Activated T-cell treated with anti-CD3 and anti-CD28 coated beads, Interleukin-2, amount 50 U/mL, for 48 hours (primary cell): ENCODE data around the gene GLIS1.

Experiments used
- DNase-seq, 2 experiments: peaks; one replicate each; pipeline ENCODE4 v3.0.0-alpha.2; 2020

The GLIS1 gene

GRCh38 chr1:53575141-53575954 lies 163.6 kb downstream of the GLIS1 start:
- DNase-seq, result peak in 1 of 2 experiments; percentile 15

DNA sequence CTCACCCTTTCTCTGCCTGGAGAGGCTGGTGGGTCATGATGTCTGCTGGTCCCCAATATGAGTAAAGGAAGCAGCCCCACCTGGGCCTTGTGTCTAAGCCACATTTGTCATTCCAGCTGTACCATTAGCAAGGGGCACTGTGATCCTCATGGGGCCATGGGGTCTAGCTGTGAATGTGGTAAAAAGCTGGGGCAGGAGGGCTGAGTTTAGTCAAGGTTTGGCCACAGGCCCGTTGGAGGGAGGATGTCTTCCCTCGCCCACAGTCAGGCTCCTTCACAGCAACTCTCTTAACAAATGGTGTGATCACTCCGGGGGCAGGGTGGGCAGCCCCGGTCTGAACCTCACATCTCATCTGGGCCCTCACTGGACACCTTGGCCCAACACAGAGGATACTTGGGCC lies 164.3 kb downstream of the GLIS1 start:
- DNase-seq, result peak in 1 of 2 experiments; percentile 10

GRCh38 chr1:53573931-53574330 lies 165.0 kb downstream of the GLIS1 start:
- DNase-seq, result peak; percentile 2 to 4

GRCh38 chr1:53573522-53573921 lies 165.4 kb downstream of the GLIS1 start:
- DNase-seq, result peak; percentile 7 to 8

DNA sequence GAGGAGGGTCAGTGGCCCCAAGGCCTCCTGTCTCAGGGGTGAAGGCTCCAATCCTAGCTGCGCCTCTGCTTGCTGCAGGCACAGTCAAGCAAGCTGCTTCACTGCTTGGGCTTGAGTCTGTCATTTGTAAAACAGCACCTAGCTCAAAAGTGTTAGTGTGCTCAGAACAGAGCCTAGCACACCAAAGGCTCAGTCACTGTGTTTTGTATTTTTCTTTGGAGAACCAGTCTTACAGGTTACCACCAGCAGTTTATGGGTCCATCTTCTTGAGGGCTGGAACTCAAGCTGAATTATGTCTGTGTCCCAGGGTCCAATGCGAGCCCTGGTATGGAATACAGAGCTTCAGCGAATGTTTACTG lies 166.2 kb downstream of the GLIS1 start:
- DNase-seq, result peak in 1 of 2 experiments; percentile 14

- DNase-seq, result peak in 1 of 2 experiments; percentile 15
Observed at GRCh38 chr1:53572065-53572814, 166.7 kb downstream of the GLIS1 start.

DNA sequence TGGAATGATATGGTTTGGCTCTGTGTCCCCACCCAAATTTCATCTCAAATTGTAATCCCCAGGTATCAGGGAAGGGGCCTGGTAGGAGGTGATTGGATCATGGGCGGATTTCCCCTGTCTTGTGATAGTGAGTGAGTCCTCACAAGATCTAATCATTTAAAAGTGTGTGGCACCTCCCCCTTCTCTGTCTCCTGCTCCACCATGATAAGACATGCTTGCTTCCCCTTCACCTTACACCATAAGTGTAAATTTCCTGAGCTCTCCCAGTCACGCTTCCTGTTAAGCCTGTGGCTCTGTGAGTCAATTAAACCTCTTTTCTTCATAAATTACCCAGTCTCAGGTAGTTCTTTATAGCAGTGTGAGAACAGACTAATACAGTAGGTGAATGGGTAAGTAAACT lies 170.4 kb downstream of the GLIS1 start:
- DNase-seq, result no peak

GRCh38 chr1:53567851-53568250 lies 171.1 kb downstream of the GLIS1 start:
- DNase-seq, result no peak

DNA sequence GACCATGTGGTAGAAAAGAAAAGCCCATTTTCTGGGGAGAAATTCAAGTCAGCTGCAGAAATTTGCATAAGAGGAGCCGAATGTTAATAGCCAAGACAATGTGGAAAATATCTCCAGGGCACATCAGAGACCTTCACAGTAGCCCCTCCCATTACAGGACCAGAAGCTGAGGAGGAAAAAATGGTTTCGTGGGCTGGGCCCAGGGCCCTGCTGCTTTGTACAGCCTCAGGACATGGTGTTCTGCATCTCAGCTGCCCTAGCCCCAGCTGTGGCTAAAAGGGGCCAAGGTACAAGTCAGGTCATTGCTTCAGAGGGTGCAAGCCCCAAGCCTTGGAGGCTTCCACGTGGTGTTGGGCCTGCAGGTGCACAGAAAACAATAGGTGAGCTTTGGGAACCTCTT lies 171.5 kb downstream of the GLIS1 start:
- peak in 1 of 2 experiments; percentile 6 for DNase-seq

GRCh38 chr1:53563611-53564010 lies 175.4 kb downstream of the GLIS1 start:
- DNase-seq, result no peak

- peak in 1 of 2 experiments; percentile 11 for DNase-seq
Observed at GRCh38 chr1:53562981-53563379, 176.0 kb downstream of the GLIS1 start.

- DNase-seq, result peak; percentile 72 to 77
Observed at GRCh38 chr1:53562291-53562980, 176.5 kb downstream of the GLIS1 start.

GRCh38 chr1:53561503-53562105 lies 177.4 kb downstream of the GLIS1 start:
- peak in 1 of 2 experiments; percentile 17 for DNase-seq

- DNase-seq, result peak in 1 of 2 experiments; percentile 13
Observed at GRCh38 chr1:53560581-53561502, 178.1 kb downstream of the GLIS1 start.

GRCh38 chr1:53559854-53560580 lies 178.9 kb downstream of the GLIS1 start:
- DNase-seq, result peak in 1 of 2 experiments; percentile 14

- no peak for DNase-seq
Observed at GRCh38 chr1:53559391-53559815, 179.6 kb downstream of the GLIS1 start.

GRCh38 chr1:53558739-53559315 lies 180.1 kb downstream of the GLIS1 start:
- peak in 1 of 2 experiments; percentile 13 for DNase-seq

DNA sequence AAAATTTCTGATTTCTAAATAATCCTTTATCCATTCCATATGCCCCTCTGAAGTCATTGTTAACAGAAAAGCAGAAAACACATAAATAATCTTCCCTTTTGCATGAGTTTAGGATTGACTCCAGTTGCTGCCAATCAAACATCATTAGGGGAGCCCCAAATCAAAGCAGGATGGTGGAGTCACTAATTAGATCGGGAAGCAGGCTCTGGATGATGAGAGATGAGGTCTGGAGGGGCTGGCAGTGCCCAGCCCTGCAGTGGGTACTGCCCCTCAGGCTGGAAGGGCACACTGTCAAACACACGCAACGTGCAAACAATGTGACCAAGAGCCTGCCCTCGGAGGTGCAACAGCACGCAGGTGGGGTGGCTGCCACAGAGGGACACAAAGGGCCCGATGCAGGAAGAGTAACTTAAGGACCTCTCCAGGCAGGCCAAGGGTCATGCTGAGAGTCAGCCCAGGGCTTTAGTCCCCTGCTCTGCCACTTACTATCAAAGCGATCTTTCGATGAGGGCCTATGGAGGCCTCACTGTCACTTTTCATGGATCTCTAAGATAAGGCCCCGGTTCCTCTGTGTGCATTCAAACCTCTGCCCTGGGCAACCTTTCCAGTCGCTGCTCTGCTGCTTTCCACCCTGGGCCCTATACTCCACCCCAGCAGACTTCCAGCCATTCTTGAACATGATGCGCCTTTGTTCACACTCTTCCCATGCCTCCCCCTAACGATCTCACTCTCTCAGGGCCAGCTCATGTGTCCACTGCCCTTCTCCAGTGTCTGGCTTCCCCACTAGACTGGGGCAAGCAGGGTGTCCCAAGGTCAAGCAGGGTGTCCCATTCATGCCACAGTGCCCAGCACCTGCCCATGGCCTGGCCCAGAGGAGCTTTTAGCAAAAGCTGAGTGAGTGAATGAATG lies 180.9 kb downstream of the GLIS1 start:
- peak in 1 of 2 experiments; percentile 12 for DNase-seq

DNA sequence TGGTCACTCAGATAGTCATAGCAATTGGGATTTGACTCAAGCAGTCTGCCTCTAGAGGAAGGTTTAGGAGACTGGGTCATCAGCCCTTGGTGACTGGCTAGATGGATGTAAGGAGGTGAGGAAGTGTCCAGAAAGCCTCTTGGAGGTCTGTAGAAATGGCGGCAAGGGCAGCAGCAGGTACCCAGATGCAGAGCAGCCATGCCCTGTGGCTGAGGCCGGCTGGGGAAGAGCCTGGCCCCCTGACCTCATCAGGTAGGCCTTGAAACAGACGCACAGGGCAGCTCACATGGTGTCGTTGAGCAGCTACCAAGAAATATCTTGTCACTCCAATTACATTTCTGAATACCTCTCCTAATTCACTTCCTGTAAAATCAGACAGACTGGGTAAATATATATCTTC lies 181.6 kb downstream of the GLIS1 start:
- DNase-seq, result peak in 1 of 2 experiments; percentile 11
